Right lobe of liver (tissue), 4 donors: Measurements from ENCODE around the gene LTBP1.

Experiments
- POLR2A ChIP-seq: fragments of 450-650 bp; IDR thresholded peaks from one replicate; pipeline ENCODE4 v1.6.1; 2017; ENCODE audit warnings: antibody characterized with exemption, mild to moderate bottlenecking
- TF ChIP-seq, protein P1 (sequence below), 4 donors: fragments of 200-600 bp in 3 of 4; fragments of 450-650 bp in 1 of 4; IDR thresholded peaks; one replicate each; pipeline versions ENCODE4 v1.5.1 to v1.8.0; 2016 to 2022; ENCODE audit warnings: antibody characterized with exemption in 4 of 4, mild to moderate bottlenecking in 2 of 4
- donor health status: DM: no; HTN: no; CAD: no.
- donor health status: DM: no; HTN: no; CAD: no.
- donor health status: DM: no; HTN: yes; CAD: no.

- TF ChIP-seq POLR2A: no peak
- TF ChIP-seq, protein P1, sequence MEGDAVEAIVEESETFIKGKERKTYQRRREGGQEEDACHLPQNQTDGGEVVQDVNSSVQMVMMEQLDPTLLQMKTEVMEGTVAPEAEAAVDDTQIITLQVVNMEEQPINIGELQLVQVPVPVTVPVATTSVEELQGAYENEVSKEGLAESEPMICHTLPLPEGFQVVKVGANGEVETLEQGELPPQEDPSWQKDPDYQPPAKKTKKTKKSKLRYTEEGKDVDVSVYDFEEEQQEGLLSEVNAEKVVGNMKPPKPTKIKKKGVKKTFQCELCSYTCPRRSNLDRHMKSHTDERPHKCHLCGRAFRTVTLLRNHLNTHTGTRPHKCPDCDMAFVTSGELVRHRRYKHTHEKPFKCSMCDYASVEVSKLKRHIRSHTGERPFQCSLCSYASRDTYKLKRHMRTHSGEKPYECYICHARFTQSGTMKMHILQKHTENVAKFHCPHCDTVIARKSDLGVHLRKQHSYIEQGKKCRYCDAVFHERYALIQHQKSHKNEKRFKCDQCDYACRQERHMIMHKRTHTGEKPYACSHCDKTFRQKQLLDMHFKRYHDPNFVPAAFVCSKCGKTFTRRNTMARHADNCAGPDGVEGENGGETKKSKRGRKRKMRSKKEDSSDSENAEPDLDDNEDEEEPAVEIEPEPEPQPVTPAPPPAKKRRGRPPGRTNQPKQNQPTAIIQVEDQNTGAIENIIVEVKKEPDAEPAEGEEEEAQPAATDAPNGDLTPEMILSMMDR (IDR thresholded peaks at IDR 0.05): no peak
Observed at GRCh38 chr2:33236482-33237385, 290.0 kb downstream of the LTBP1 start.
